OCI-LY7 (cell line): ENCODE results near the gene TRPV6. TPM values are rescaled to one million over a fixed set of nuclear protein-coding genes. Genes with fewer than 3 reads are reported as not detected.

Experiments
- BruUV-seq: library from RNA; stranded (reverse); fragments of 400-500 nt; replicated peaks from 2 replicates; lab custom pipeline; 2021; lab: Mats Ljungman, UMichigan
- CTCF ChIA-PET: fragments of 300-600 bp; sonication (Branson Sonifier 250); formaldehyde crosslinking; loops from one replicate; lab custom pipeline; 2022; ENCODE audit warnings: antibody characterized with exemption; ENCODE audit not compliant: unreplicated experiment; lab: Charles Lee
- POLR2A ChIA-PET: fragments of 300-600 bp; sonication (Branson Sonifier 250); formaldehyde crosslinking; loops from one replicate; lab custom pipeline; 2022; ENCODE audit warnings: antibody characterized with exemption; lab: Charles Lee
- DNase-seq: peaks from one replicate; pipeline ENCODE4 v3.0.0-alpha.2; 2015; ENCODE audit warnings: low spot score
- H2AFZ ChIP-seq: fragments of 200-600 bp; sonication (generic), shearing (Covaris generic); 2 replicates; pipeline ENCODE4 v1.6.1; 2014; ENCODE audit warnings: mild to moderate bottlenecking, antibody characterized with exemption, low read length, moderate library complexity
- H3K27ac ChIP-seq: fragments of 200-600 bp; sonication (generic); 2 replicates; pipeline ENCODE4 v1.5.1; 2014; ENCODE audit warnings: mixed run types, low read depth, mild to moderate bottlenecking, moderate library complexity, low read length, inconsistent platforms; ENCODE audit not compliant: poor library complexity, severe bottlenecking
- H3K36me3 ChIP-seq: fragments of 200-600 bp; sonication (generic); 2 replicates; pipeline ENCODE4 v1.6.1; 2014; ENCODE audit warnings: mild to moderate bottlenecking, antibody characterized with exemption, low read length, moderate library complexity, mixed read lengths; ENCODE audit not compliant: insufficient read depth
- H3K4me1 ChIP-seq: fragments of 200-600 bp; sonication (generic); 2 replicates; pipeline ENCODE4 v1.5.1; 2014; ENCODE audit warnings: mild to moderate bottlenecking, low read length; ENCODE audit not compliant: insufficient read depth, poor library complexity, severe bottlenecking
- H3K4me2 ChIP-seq: fragments of 200-600 bp; sonication (generic); 2 replicates; pipeline ENCODE4 v1.6.1; 2014; ENCODE audit warnings: mild to moderate bottlenecking, low read length
- H3K4me3 ChIP-seq: fragments of 200-600 bp; sonication (generic); 2 replicates; pipeline ENCODE4 v1.5.1; 2014; ENCODE audit warnings: mild to moderate bottlenecking, low read depth, low read length; ENCODE audit not compliant: poor library complexity, severe bottlenecking
- H3K79me2 ChIP-seq: fragments of 200-600 bp; sonication (generic); 2 replicates; pipeline ENCODE4 v1.6.1; 2016; ENCODE audit warnings: low read depth, mild to moderate bottlenecking, low read length, moderate library complexity, mixed read lengths; ENCODE audit not compliant: insufficient read depth
- H3K9me2 ChIP-seq: fragments of 200-600 bp; sonication (generic); 2 replicates; pipeline ENCODE4 v1.6.1; 2016; ENCODE audit warnings: mild to moderate bottlenecking, low read length, mixed read lengths; ENCODE audit not compliant: insufficient read depth
- H3K9me3 ChIP-seq: fragments of 200-600 bp; sonication (generic); 2 replicates; pipeline ENCODE4 v1.6.1; 2014; ENCODE audit warnings: mild to moderate bottlenecking, mixed run types, low read length, mixed read lengths
- H4K20me1 ChIP-seq: fragments of 200-600 bp; sonication (generic); 2 replicates; pipeline ENCODE4 v1.6.1; 2014; ENCODE audit warnings: mild to moderate bottlenecking, antibody characterized with exemption, low read length, moderate library complexity, mixed read lengths; ENCODE audit not compliant: insufficient read depth
- CTCF ChIP-seq: fragments of 200-600 bp; sonication (generic); conservative IDR thresholded peaks from 2 replicates; pipeline ENCODE4 v1.5.1; 2014; ENCODE audit warnings: mild to moderate bottlenecking, antibody characterized with exemption, low read length, moderate library complexity, mixed read lengths
- EZH2phosphoT487 ChIP-seq: fragments of 200-600 bp; sonication (generic); IDR thresholded peaks from 2 replicates; pipeline ENCODE4 v1.6.1; 2018; ENCODE audit warnings: low read depth, borderline replicate concordance, mild to moderate bottlenecking, mixed run types, antibody characterized with exemption, low read length, moderate library complexity, mixed read lengths
- intact Hi-C: fragments of 100-400 bp; cut with micrococcal nuclease; formaldehyde crosslinking; loops from one replicate; pipeline ENCODE4 v1.10.0; 2022; ENCODE audit not compliant: unreplicated experiment
- total RNA-seq, 2 experiments: library from RNA; depleted of rRNA in 1 of 2; stranded (reverse); fragments of >200 nt in 1 of 2; shearing (Covaris generic) in 1 of 2; gene quantifications; 2 replicates each; pipeline ENCODE4 v1.2.3, GENCODE V29; 2014 to 2022

Gene TRPV6
- total RNA-seq, 2 experiments from 2014 or later, result not detected

GRCh38 chr7:142886866-142887265 lies 1.3 kb upstream of the TRPV6 start:
- Histone ChIP-seq H3K4me3 (no peak overlapping the region), H3K79me2 (no peaks in the 10 kb centered on the region), H3K4me1 (no peaks in the 10 kb centered on the region), H3K9me3 (no peaks in the 10 kb centered on the region), H3K27ac (no peak overlapping the region), H2AFZ (no peak overlapping the region), H3K36me3 (no peaks in the 10 kb centered on the region), H3K9me2 (no peaks in the 10 kb centered on the region), H3K4me2 (no peak overlapping the region), H4K20me1 (no peaks in the 10 kb centered on the region)
- intact Hi-C loops, result no loop called here
- no peak for DNase-seq
- TF ChIP-seq CTCF (no peak), EZH2phosphoT487 (no peak)
- POLR2A ChIA-PET, result no interaction called here
- CTCF ChIA-PET, result no interaction called here
- no TSS peak for BruUV-seq

- intact Hi-C loops, result no loop called here
- Histone ChIP-seq H3K9me2 (no peaks in the 10 kb centered on the region), H3K4me1 (no peaks in the 10 kb centered on the region), H3K4me2 (no peak overlapping the region), H3K36me3 (no peaks in the 10 kb centered on the region), H3K4me3 (no peak overlapping the region), H2AFZ (no peak overlapping the region), H4K20me1 (no peaks in the 10 kb centered on the region), H3K9me3 (no peaks in the 10 kb centered on the region), H3K79me2 (no peaks in the 10 kb centered on the region), H3K27ac (no peak overlapping the region)
- no peak for TF ChIP-seq CTCF
- no peak for TF ChIP-seq EZH2phosphoT487
- no TSS peak for BruUV-seq
- ChIA-PET POLR2A (no interaction called here), CTCF (no interaction called here)
- DNase-seq, result no peak
These were observed 1.3 kb downstream of the TRPV6 start for GRCh38 chr7:142884286-142884640.

GRCh38 chr7:142883571-142884285 lies 1.8 kb downstream of the TRPV6 start:
- Histone ChIP-seq H3K27ac (no peak overlapping the region), H3K9me2 (no peaks in the 10 kb centered on the region), H3K4me2 (no peak overlapping the region), H2AFZ (no peak overlapping the region), H3K36me3 (no peaks in the 10 kb centered on the region), H3K4me1 (no peaks in the 10 kb centered on the region), H3K9me3 (no peaks in the 10 kb centered on the region), H3K4me3 (no peak overlapping the region), H4K20me1 (no peaks in the 10 kb centered on the region), H3K79me2 (no peaks in the 10 kb centered on the region)
- ChIA-PET CTCF (no interaction called here), POLR2A (no interaction called here)
- no peak for DNase-seq
- BruUV-seq, result no TSS peak
- intact Hi-C loops, result no loop called here
- TF ChIP-seq EZH2phosphoT487, result no peak
- TF ChIP-seq CTCF, result no peak
